Omental fat pad (tissue), 4 donors: ENCODE measurements around the gene TRPM8. TPM values are rescaled to one million over a fixed set of nuclear protein-coding genes. Genes with fewer than 3 reads are reported as not detected.

Experiments used
- ATAC-seq: fragments of 150-250 bp; one replicate; pipeline ENCODE4 v1.9.1; 2016; ENCODE audit warnings: mild to moderate bottlenecking, moderate library complexity; ENCODE audit not compliant: low FRiP score
- DNase-seq: peaks from one replicate; pipeline ENCODE4 v3.0.0-alpha.2; 2019; ENCODE audit warnings: low spot score
- CTCF ChIP-seq, 3 donors: fragments of 450-650 bp; IDR thresholded peaks; one replicate each; pipeline ENCODE4 v1.5.1; 2016 to 2017; ENCODE audit warnings: antibody characterized with exemption in 3 of 3, mild to moderate bottlenecking in 3 of 3, moderate library complexity in 2 of 3
- total RNA-seq, 4 donors: library from RNA; depleted of rRNA; stranded (reverse); fragments of >200 nt; gene quantifications; one replicate each; pipeline ENCODE4 v1.1.0, GENCODE V29; 2016

Gene TRPM8
- total RNA-seq, 4 donors from 2014 or later, result not detected

- DNase-seq, result no peak
- ATAC-seq, result no peak
- TF ChIP-seq CTCF (IDR thresholded peaks at IDR 0.05), result no peak
Observed at GRCh38 chr2:233934524-233934923, 17.4 kb downstream of the TRPM8 start.

- ATAC-seq (no peak), DNase-seq (no peak)
- TF ChIP-seq CTCF (IDR thresholded peaks at IDR 0.05), result no peak
Observed at GRCh38 chr2:233935426-233935825, 18.3 kb downstream of the TRPM8 start.

- no peak for TF ChIP-seq CTCF (IDR thresholded peaks at IDR 0.05)
- ATAC-seq (no peak), DNase-seq (no peak)
Observed at GRCh38 chr2:233936089-233936488, 18.9 kb downstream of the TRPM8 start.

GRCh38 chr2:233938676-233939370 lies 21.6 kb downstream of the TRPM8 start:
- no peak for ATAC-seq
- no peak for TF ChIP-seq CTCF (IDR thresholded peaks at IDR 0.05)
- DNase-seq, result no peak

GRCh38 chr2:233940376-233941276 lies 23.5 kb downstream of the TRPM8 start:
- DNase-seq (no peak), ATAC-seq (no peak)
- TF ChIP-seq CTCF (IDR thresholded peaks at IDR 0.05), result no peak

- TF ChIP-seq CTCF (IDR thresholded peaks at IDR 0.05), result no peak
- no peak for ATAC-seq
- DNase-seq, result no peak
Observed at GRCh38 chr2:233942731-233943130, 25.6 kb downstream of the TRPM8 start.
